HG03432 (cell line): ENCODE data around the gene COL25A1.
"Not testable (repeated sequence)": the region's sequence is repeated elsewhere in the genome, so short reads cannot be mapped to it uniquely, and the experiment has no call there.

Source experiments
- ATAC-seq: cut with Tn5 transposase; IDR thresholded peaks from one replicate; pipeline ENCODE4 v1.9.1; 2021; ENCODE audit warnings: mild to moderate bottlenecking, moderate library complexity; ENCODE audit not compliant: unreplicated experiment

The COL25A1 gene

GRCh38 chr4:109020861-109021260, 281.6 kb downstream of the COL25A1 start:
- no peak for ATAC-seq

- no peak for ATAC-seq
Observed at GRCh38 chr4:109016200-109016599, 286.3 kb downstream of the COL25A1 start.

GRCh38 chr4:109015413-109015810, 287.0 kb downstream of the COL25A1 start:
- no peak for ATAC-seq

GRCh38 chr4:109014593-109015412, 287.7 kb downstream of the COL25A1 start:
- ATAC-seq = no peak

- no peak for ATAC-seq
Observed at GRCh38 chr4:109012286-109012880, 290.1 kb downstream of the COL25A1 start.

GRCh38 chr4:109011241-109012026, 291.0 kb downstream of the COL25A1 start:
- ATAC-seq = no peak

- no peak for ATAC-seq
Observed at GRCh38 chr4:109010521-109010920, 291.9 kb downstream of the COL25A1 start.

GRCh38 chr4:109009909-109010308, 292.5 kb downstream of the COL25A1 start:
- ATAC-seq = no peak

GRCh38 chr4:109007976-109008375, 294.5 kb downstream of the COL25A1 start:
- no peak for ATAC-seq

GRCh38 chr4:109005523-109005922, 296.9 kb downstream of the COL25A1 start:
- no peak for ATAC-seq

GRCh38 chr4:109004418-109004817, 298.0 kb downstream of the COL25A1 start:
- ATAC-seq = no peak

GRCh38 chr4:109003964-109004363, 298.5 kb downstream of the COL25A1 start:
- no peak for ATAC-seq

GRCh38 chr4:108991551-108992328, 310.7 kb downstream of the COL25A1 start:
- ATAC-seq = no peak

- peak; percentile 83 for ATAC-seq
Observed at GRCh38 chr4:108988464-108989195, 313.8 kb downstream of the COL25A1 start.

- not testable (repeated sequence) for ATAC-seq
Observed at GRCh38 chr4:108984495-108984894, 318.0 kb downstream of the COL25A1 start.

GRCh38 chr4:108982402-108983185, 319.9 kb downstream of the COL25A1 start:
- no peak for ATAC-seq

- no peak for ATAC-seq
Observed at GRCh38 chr4:108980455-108981239, 321.8 kb downstream of the COL25A1 start.

- ATAC-seq = no peak
Observed at GRCh38 chr4:108979759-108980158, 322.7 kb downstream of the COL25A1 start.

GRCh38 chr4:108978066-108978465, 324.4 kb downstream of the COL25A1 start:
- ATAC-seq = no peak
